Thymus (tissue), 11 donors: ENCODE data around the gene RIPOR3. TPM values are rescaled to one million over a fixed set of nuclear protein-coding genes. Genes with fewer than 3 reads are reported as not detected.
"Not testable (repeated sequence)": the region's sequence is repeated elsewhere in the genome, so short reads cannot be mapped to it uniquely, and the experiment has no call there.

Source experiments
- DNase-seq, 9 donors: peaks; one replicate each; pipeline ENCODE4 v3.0.0-alpha.2; 2013; ENCODE audit warnings: low spot score in 9 of 9, low read depth in 6 of 9, missing footprints in 1 of 9
- H3K27ac ChIP-seq, 2 donors: one replicate each; pipeline ENCODE4 v1.5.1; 2013; ENCODE audit warnings: control low read depth in 1 of 2, low read depth in 1 of 2, low read length in 1 of 2, mild to moderate bottlenecking in 1 of 2, moderate library complexity in 1 of 2
- H3K27me3 ChIP-seq, 2 donors: one replicate each; pipeline ENCODE4 v1.5.1; 2013; ENCODE audit warnings: low read length in 1 of 2; ENCODE audit not compliant: control insufficient read depth in 2 of 2, insufficient read depth in 1 of 2
- H3K36me3 ChIP-seq, 2 donors: one replicate each; pipeline ENCODE4 v1.5.1; 2013; ENCODE audit warnings: low read length in 1 of 2, mild to moderate bottlenecking in 1 of 2, moderate library complexity in 1 of 2; ENCODE audit not compliant: control insufficient read depth in 2 of 2, insufficient read depth in 2 of 2
- H3K4me1 ChIP-seq, 2 donors: one replicate each; pipeline ENCODE4 v1.5.1; 2013; ENCODE audit warnings: low read length in 2 of 2; ENCODE audit not compliant: control insufficient read depth in 2 of 2, insufficient read depth in 2 of 2
- H3K4me3 ChIP-seq, 2 donors: one replicate each; pipeline ENCODE4 v1.5.1; 2013; ENCODE audit warnings: low read length in 2 of 2, control low read depth in 1 of 2, mild to moderate bottlenecking in 1 of 2
- H3K9me3 ChIP-seq, 2 donors: one replicate each; pipeline ENCODE4 v1.5.1; 2013; ENCODE audit warnings: low read length in 1 of 2, mild to moderate bottlenecking in 1 of 2; ENCODE audit not compliant: control insufficient read depth in 2 of 2, insufficient read depth in 1 of 2
- WGBS: extraction: QIAGEN DNeasy Blood & Tissue Kit; methylation state at CpG from one replicate; pipeline ENCODE4 v1.1.7; 2013; 5-methylcytosine and 5-hydroxymethylcytosine counted together
- polyA plus RNA-seq: library from polyadenylated mRNA; stranded (reverse); fragments of 200-250 nt; gene quantifications from one replicate; pipeline ENCODE4 v1.2.3, GENCODE V29; 2013
- total RNA-seq: library from RNA; stranded (reverse); fragments of 120-200 nt; gene quantifications from one replicate; pipeline ENCODE4 v1.2.4, GENCODE V29; 2013
- donor health status: healthy.

Gene RIPOR3
- total and polyA plus RNA-seq, 2 donors: 12.2 to 23.4 TPM

- no peaks in the 10 kb centered on the region for H3K36me3 ChIP-seq
- WGBS: 92% methylated on average over 9 of the region's 9 CpGs
- H3K27me3 ChIP-seq: peaks cover 0 to 4% of the 10 kb centered on the region in 2 donors
- H3K4me3 ChIP-seq: no peak overlapping the region
- DNase-seq: no peak
- H3K4me1 ChIP-seq: no peaks in the 10 kb centered on the region
- no peaks in the 10 kb centered on the region for H3K9me3 ChIP-seq
- no peak overlapping the region for H3K27ac ChIP-seq
These were observed 19.2 kb upstream of the RIPOR3 start for GRCh38 chr20:50710492-50711063.

GRCh38 chr20:50709636-50709973, 18.3 kb upstream of the RIPOR3 start:
- H3K4me1 ChIP-seq: no peaks in the 10 kb centered on the region
- H3K36me3 ChIP-seq: no peaks in the 10 kb centered on the region
- 83% methylated on average over 5 of the region's 5 CpGs for WGBS
- no peak for DNase-seq
- no peak overlapping the region for H3K27ac ChIP-seq
- peaks cover 0 to 2% of the 10 kb centered on the region in 2 donors for H3K27me3 ChIP-seq
- no peak overlapping the region for H3K4me3 ChIP-seq
- H3K9me3 ChIP-seq: no peaks in the 10 kb centered on the region

- Histone ChIP-seq H3K27me3 (peaks cover 0 to 2% of the 10 kb centered on the region in 2 donors), H3K9me3 (no peaks in the 10 kb centered on the region), H3K27ac (no peak overlapping the region), H3K4me3 (no peak overlapping the region), H3K36me3 (no peaks in the 10 kb centered on the region), H3K4me1 (no peaks in the 10 kb centered on the region)
- WGBS: 91% methylated on average over 8 of the region's 8 CpGs
- DNase-seq: no peak
These were observed 17.7 kb upstream of the RIPOR3 start for GRCh38 chr20:50708845-50709635.

GRCh38 chr20:50704971-50705370, 13.6 kb upstream of the RIPOR3 start:
- no peak for DNase-seq
- Histone ChIP-seq H3K4me3 (no peak overlapping the region), H3K4me1 (no peaks in the 10 kb centered on the region), H3K27me3 (no peaks in the 10 kb centered on the region), H3K9me3 (no peaks in the 10 kb centered on the region), H3K36me3 (no peaks in the 10 kb centered on the region), H3K27ac (no peak overlapping the region)
- WGBS: 92% methylated on average over 1 of the region's 1 CpG

DNA sequence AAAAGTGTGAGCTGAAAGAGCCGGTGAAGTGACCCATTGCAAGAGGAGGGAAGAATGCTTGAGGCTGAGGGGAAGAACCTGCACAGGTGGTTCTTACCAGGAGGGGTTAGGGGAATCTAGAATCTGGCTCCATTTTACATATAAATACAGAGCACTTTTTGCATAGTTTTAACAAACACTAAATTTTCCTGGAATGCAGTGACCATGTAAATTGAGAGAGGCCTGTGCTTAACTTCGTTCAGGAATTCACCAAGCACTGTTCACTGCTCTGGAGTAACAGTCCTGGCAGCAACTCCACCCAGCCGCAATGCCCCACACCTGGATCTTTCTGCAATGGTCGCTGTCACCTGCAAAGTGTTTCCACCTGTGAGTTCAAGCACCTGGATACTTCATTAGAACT, 13.2 kb upstream of the RIPOR3 start:
- no peak for DNase-seq
- Histone ChIP-seq H3K4me3 (no peak overlapping the region), H3K36me3 (no peaks in the 10 kb centered on the region), H3K4me1 (no peaks in the 10 kb centered on the region), H3K27me3 (no peaks in the 10 kb centered on the region), H3K9me3 (no peaks in the 10 kb centered on the region), H3K27ac (no peak overlapping the region)
- 94% methylated on average over 4 of the region's 4 CpGs for WGBS

- H3K9me3 ChIP-seq, H3K27ac ChIP-seq, DNase-seq, H3K27me3 ChIP-seq, H3K36me3 ChIP-seq, H3K4me3 ChIP-seq, H3K4me1 ChIP-seq: not testable (repeated sequence)
- WGBS: 89% methylated on average over 9 of the region's 9 CpGs
These were observed 12.5 kb upstream of the RIPOR3 start for GRCh38 chr20:50703651-50704438.

- WGBS: 95% methylated on average over 11 of the region's 11 CpGs
- no peak for DNase-seq
- H3K27me3 ChIP-seq: no peaks in the 10 kb centered on the region
- H3K9me3 ChIP-seq: no peaks in the 10 kb centered on the region
- no peaks in the 10 kb centered on the region for H3K36me3 ChIP-seq
- H3K4me1 ChIP-seq: no peaks in the 10 kb centered on the region
- no peak overlapping the region for H3K4me3 ChIP-seq
- no peak overlapping the region for H3K27ac ChIP-seq
These were observed 10.0 kb upstream of the RIPOR3 start for GRCh38 chr20:50701041-50701963.

DNA sequence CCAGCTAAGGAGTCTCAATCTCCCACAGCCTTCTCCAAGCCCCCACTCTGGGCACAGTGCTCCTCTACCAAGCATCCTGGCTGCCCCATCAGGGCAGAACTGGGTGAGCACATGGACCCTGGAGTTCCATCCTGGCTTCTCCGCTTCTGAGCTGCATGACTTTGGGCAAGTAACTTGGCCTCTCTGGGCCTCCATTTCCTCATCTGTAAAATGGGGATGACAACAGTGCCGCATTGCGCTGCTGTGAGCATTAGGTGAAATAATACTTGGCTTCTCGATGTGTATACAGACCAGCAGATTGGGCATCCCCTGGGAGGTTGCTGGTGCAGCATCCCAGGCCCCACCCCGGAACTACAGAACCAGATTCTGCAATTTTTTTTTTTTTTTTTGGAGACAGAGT, 8.3 kb upstream of the RIPOR3 start:
- Histone ChIP-seq H3K36me3 (no peaks in the 10 kb centered on the region), H3K4me3 (no peak overlapping the region), H3K9me3 (no peaks in the 10 kb centered on the region), H3K27me3 (no peaks in the 10 kb centered on the region), H3K27ac (no peak overlapping the region), H3K4me1 (no peaks in the 10 kb centered on the region)
- DNase-seq: no peak
- 97% methylated on average over 5 of the region's 5 CpGs for WGBS
